Measurements from ENCODE around the gene CAMK2A. TPM values are rescaled to one million over a fixed set of nuclear protein-coding genes. Genes with fewer than 3 reads are reported as not detected.

The CAMK2A gene
- polyA plus RNA-seq, 1 of the 3 experiments (the other 2 are of a cell fraction), result 0.10 TPM

DNA sequence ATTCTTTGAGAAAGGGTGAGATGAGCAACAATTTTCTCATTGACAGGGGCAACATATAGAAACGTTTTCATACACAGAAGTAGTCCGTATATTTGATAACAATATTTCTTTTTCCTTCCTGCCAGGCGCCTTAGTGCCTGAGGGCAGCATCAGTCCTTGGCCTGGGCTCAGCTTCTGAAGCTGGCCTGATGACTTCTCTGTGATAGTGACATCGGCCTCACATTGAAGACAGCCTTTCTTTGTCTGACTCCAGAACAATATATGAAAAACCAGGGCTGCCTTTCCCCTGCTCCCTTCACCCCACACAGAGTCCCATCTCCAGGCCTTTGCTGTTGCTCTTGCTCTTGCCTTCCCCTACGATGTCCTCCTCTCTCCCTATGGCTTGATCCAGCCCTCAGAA, 43.8 kb upstream of the CAMK2A start (continued):
- TF ChIP-seq GABPA (IDR thresholded peaks at IDR 0.05; ENCODE audit: low read depth) (no peak), NRF1 (IDR thresholded peaks at IDR 0.05; ENCODE audit: low read depth, low read length) (no peak), TEAD4 (IDR thresholded peaks at IDR 0.05; ENCODE audit: borderline replicate concordance, insufficient read depth) (no peak)

DNA sequence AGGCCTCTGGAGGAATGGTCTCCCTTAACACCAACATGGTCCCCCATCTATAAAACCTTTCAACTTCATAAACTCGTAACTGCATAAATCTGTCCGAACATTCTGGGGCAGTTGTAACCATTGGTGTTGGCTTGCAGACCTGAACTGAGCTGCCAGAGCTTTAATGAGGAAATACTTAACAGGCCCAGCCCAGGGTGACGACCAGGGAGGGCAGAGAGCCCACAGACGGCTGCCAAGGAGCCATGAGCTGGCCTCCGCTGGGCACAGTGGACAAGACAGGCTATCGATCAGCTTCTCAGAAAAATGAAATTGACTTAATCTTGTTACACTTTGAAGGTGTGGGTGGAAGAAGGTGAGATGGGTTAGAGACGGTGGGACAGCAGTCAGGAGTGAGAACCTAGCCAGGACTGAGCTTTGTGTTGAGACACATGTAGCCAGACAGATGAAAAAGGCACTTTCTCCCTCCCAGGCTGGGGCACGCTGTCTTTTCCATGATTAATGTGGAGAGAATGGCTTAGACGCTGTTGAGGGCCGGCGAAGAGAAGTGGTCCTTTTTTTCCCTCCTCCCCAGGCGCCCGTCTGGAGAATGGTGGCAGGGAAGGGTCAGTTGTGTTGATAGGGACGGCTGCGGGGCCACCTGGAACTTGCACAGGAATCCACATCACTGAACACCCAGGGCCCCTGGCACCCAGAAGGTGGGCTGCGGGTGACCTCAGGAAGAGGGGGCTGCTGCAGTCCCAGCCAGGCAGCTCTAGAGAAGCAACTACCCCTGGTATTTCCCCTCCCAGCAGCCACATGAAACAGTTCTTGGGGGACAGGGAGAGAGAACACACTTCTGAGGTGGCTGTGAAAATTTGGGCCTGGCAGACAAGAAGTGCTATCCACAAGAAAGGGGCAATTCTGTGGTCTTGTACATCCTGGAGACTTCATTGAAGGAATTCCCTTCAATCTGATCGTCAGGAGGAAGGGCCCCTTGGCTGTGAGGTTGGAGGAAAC, 40.6 kb upstream of the CAMK2A start:
- H3K4me2 ChIP-seq, result no peak overlapping the region
- no peaks in the 10 kb centered on the region for H3K79me2 ChIP-seq (ENCODE audit: insufficient read depth)
- 92% methylated on average over 14 of the region's 17 CpGs for WGBS (ENCODE audit: low lambda C conversion rate)
- no peak overlapping the region for H3K4me3 ChIP-seq (ENCODE audit: low read depth in 2 of 2, low read length in 1 of 2)
- no peaks in the 10 kb centered on the region for H3K9me3 ChIP-seq
- TF ChIP-seq, protein P1, sequence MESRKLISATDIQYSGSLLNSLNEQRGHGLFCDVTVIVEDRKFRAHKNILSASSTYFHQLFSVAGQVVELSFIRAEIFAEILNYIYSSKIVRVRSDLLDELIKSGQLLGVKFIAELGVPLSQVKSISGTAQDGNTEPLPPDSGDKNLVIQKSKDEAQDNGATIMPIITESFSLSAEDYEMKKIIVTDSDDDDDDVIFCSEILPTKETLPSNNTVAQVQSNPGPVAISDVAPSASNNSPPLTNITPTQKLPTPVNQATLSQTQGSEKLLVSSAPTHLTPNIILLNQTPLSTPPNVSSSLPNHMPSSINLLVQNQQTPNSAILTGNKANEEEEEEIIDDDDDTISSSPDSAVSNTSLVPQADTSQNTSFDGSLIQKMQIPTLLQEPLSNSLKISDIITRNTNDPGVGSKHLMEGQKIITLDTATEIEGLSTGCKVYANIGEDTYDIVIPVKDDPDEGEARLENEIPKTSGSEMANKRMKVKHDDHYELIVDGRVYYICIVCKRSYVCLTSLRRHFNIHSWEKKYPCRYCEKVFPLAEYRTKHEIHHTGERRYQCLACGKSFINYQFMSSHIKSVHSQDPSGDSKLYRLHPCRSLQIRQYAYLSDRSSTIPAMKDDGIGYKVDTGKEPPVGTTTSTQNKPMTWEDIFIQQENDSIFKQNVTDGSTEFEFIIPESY (IDR thresholded peaks at IDR 0.05; ENCODE audit: borderline replicate concordance, low read depth), result no peak
- TF ChIP-seq MEF2A (IDR thresholded peaks at IDR 0.05; ENCODE audit: borderline replicate concordance, low read depth) (no peak), FOXJ3 (CRISPR knock-in tag; IDR thresholded peaks at IDR 0.05) (no peak), JUND (IDR thresholded peaks at IDR 0.05) (no peak), NRF1 (IDR thresholded peaks at IDR 0.05; ENCODE audit: low read depth, low read length) (no peak), TAF1 (IDR thresholded peaks at IDR 0.05; ENCODE audit: borderline replicate concordance, low read depth, low read length) (no peak), RXRA (IDR thresholded peaks at IDR 0.05; ENCODE audit: borderline replicate concordance, low read depth) (no peak), ELF1 (IDR thresholded peaks at IDR 0.05) (no peak), NFIC (IDR thresholded peaks at IDR 0.05; ENCODE audit: borderline replicate concordance) (no peak), SIN3A (IDR thresholded peaks at IDR 0.05; ENCODE audit: borderline replicate concordance, low read depth, low read length) (no peak)
- TF ChIP-seq, protein P2, sequence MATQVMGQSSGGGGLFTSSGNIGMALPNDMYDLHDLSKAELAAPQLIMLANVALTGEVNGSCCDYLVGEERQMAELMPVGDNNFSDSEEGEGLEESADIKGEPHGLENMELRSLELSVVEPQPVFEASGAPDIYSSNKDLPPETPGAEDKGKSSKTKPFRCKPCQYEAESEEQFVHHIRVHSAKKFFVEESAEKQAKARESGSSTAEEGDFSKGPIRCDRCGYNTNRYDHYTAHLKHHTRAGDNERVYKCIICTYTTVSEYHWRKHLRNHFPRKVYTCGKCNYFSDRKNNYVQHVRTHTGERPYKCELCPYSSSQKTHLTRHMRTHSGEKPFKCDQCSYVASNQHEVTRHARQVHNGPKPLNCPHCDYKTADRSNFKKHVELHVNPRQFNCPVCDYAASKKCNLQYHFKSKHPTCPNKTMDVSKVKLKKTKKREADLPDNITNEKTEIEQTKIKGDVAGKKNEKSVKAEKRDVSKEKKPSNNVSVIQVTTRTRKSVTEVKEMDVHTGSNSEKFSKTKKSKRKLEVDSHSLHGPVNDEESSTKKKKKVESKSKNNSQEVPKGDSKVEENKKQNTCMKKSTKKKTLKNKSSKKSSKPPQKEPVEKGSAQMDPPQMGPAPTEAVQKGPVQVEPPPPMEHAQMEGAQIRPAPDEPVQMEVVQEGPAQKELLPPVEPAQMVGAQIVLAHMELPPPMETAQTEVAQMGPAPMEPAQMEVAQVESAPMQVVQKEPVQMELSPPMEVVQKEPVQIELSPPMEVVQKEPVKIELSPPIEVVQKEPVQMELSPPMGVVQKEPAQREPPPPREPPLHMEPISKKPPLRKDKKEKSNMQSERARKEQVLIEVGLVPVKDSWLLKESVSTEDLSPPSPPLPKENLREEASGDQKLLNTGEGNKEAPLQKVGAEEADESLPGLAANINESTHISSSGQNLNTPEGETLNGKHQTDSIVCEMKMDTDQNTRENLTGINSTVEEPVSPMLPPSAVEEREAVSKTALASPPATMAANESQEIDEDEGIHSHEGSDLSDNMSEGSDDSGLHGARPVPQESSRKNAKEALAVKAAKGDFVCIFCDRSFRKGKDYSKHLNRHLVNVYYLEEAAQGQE (IDR thresholded peaks at IDR 0.05; ENCODE audit: low read depth, low read length), result no peak
- TF ChIP-seq, protein P3, sequence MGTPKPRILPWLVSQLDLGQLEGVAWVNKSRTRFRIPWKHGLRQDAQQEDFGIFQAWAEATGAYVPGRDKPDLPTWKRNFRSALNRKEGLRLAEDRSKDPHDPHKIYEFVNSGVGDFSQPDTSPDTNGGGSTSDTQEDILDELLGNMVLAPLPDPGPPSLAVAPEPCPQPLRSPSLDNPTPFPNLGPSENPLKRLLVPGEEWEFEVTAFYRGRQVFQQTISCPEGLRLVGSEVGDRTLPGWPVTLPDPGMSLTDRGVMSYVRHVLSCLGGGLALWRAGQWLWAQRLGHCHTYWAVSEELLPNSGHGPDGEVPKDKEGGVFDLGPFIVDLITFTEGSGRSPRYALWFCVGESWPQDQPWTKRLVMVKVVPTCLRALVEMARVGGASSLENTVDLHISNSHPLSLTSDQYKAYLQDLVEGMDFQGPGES (IDR thresholded peaks at IDR 0.05; ENCODE audit: low read depth, low read length), result no peak
- no peaks in the 10 kb centered on the region for H3K27me3 ChIP-seq (ENCODE audit: insufficient read depth)
- no peaks in the 10 kb centered on the region for H4K20me1 ChIP-seq (ENCODE audit: insufficient read depth)
- no peaks in the 10 kb centered on the region for H3K9me2 ChIP-seq
- no peak overlapping the region for H3K9ac ChIP-seq
- peaks cover 0 to 4% of the 10 kb centered on the region in 2 experiments; a peak in 1 of 4 replicates for H3K4me1 ChIP-seq (ENCODE audit: control insufficient read depth in 1 of 2, insufficient read depth in 2 of 2, low read depth in 1 of 2, low read length in 1 of 2)
- POLR2A ChIA-PET, result no interaction called here
- no peaks in the 10 kb centered on the region for H3F3A ChIP-seq (replicated peaks; ENCODE audit: insufficient read depth)
- H3K36me3 ChIP-seq (replicated peaks in 1 of 2; ENCODE audit: control insufficient read depth in 1 of 2, insufficient read depth in 2 of 2, low read length in 1 of 2), result no peaks in the 10 kb centered on the region
- H2AFZ ChIP-seq (ENCODE audit: low read depth), result no peak overlapping the region
- DNase-seq, result no peak
- CTCF ChIA-PET, result interaction anchor here (1.4 to 5.5 kb wide), 2 partner anchors 9 to 20 kb away, joined by 4 to 27 read pairs; no protein-coding TSS in a partner anchor
- no peak overlapping the region for H3K27ac ChIP-seq (ENCODE audit: low read depth in 2 of 2, low read length in 1 of 2)
